Activated CD8-positive, alpha-beta T cell treated with anti-CD3 and anti-CD28 coated beads, Interleukin-2, amount 10 ng/mL, durations not matched to agents 7 days and 5 days (primary cell): ENCODE results near the gene OR10G3. TPM values are rescaled to one million over a fixed set of nuclear protein-coding genes. Genes with fewer than 3 reads are reported as not detected.
"Not testable (repeated sequence)": the region's sequence is repeated elsewhere in the genome, so short reads cannot be mapped to it uniquely, and the experiment has no call there.

Experiments
- ATAC-seq: fragments of 150-1000 bp; cut with Tn5 transposase; one replicate; pipeline ENCODE4 v1.10.0; 2021; ENCODE audit warnings: moderate library complexity
- CTCF ChIA-PET: fragments of 350-600 bp; sonication (Branson Sonifier 250); formaldehyde crosslinking; loops from one replicate; lab custom pipeline; 2021; ENCODE audit warnings: antibody characterized with exemption; lab: Charles Lee
- POLR2A ChIA-PET: fragments of 350-600 bp; sonication (Branson Sonifier 250); formaldehyde crosslinking; loops from one replicate; lab custom pipeline; 2021; ENCODE audit warnings: antibody characterized with exemption; lab: Charles Lee
- DNase-seq: peaks from one replicate; pipeline ENCODE4 v3.0.0-alpha.2; 2020
- H3K27ac Mint-ChIP-seq: one replicate; pipeline ENCODE4 v1.8.0; 2021; ENCODE audit warnings: mild to moderate bottlenecking, mixed read lengths
- H3K27me3 Mint-ChIP-seq: one replicate; pipeline ENCODE4 v1.8.0; 2021; ENCODE audit warnings: low read depth, mixed read lengths
- H3K36me3 Mint-ChIP-seq: one replicate; pipeline ENCODE4 v1.8.0; 2021; ENCODE audit warnings: low read depth, mixed read lengths
- H3K4me1 Mint-ChIP-seq: one replicate; pipeline ENCODE4 v1.8.0; 2021; ENCODE audit warnings: low read depth, mixed read lengths
- H3K4me3 Mint-ChIP-seq: one replicate; pipeline ENCODE4 v1.8.0; 2021; ENCODE audit warnings: mild to moderate bottlenecking, mixed read lengths
- H3K9me3 Mint-ChIP-seq: one replicate; pipeline ENCODE4 v1.8.0; 2022; ENCODE audit warnings: mixed read lengths; ENCODE audit not compliant: insufficient read depth
- total RNA-seq, 2 experiments: library from RNA; stranded (reverse); gene quantifications; one replicate each; pipeline ENCODE4 v1.2.3, GENCODE V29; 2021

Gene OR10G3
- total RNA-seq, 2 experiments from 2014 or later = not detected

- Mint-ChIP-seq H3K4me1 (peaks cover 6% of the 10 kb centered on the region), H3K27ac (no peak overlapping the region), H3K4me3 (no peak overlapping the region), H3K27me3 (no peaks in the 10 kb centered on the region), H3K9me3 (no peaks in the 10 kb centered on the region), H3K36me3 (no peaks in the 10 kb centered on the region)
- POLR2A ChIA-PET = interaction anchor here (1.9 kb wide), 1 partner anchor 58 kb away, joined by 9 read pairs; no protein-coding TSS in a partner anchor
- DNase-seq = no peak
- CTCF ChIA-PET = interaction anchor here (0.6 to 6.8 kb wide), 15 partner anchors 29 to 281 kb away, joined by 3 to 86 read pairs (median 4); partner anchors contain the start of genes METTL3, RAB2B, SALL2 and TOX4
- no peak for ATAC-seq
Measured at GRCh38 chr14:21556378-21557083, 23.3 kb downstream of the OR10G3 start.

GRCh38 chr14:21553266-21553665 is 26.6 kb downstream of the OR10G3 start:
- H3K4me1 Mint-ChIP-seq = peaks cover 6% of the 10 kb centered on the region
- POLR2A ChIA-PET = no interaction called here
- H3K27ac Mint-ChIP-seq = no peak overlapping the region
- CTCF ChIA-PET = interaction anchor here (1.8 kb wide), 1 partner anchor 55 kb away, joined by 5 read pairs; no protein-coding TSS in a partner anchor
- no peak overlapping the region for H3K4me3 Mint-ChIP-seq
- H3K36me3 Mint-ChIP-seq = no peaks in the 10 kb centered on the region
- H3K9me3 Mint-ChIP-seq = no peaks in the 10 kb centered on the region
- DNase-seq (no peak), ATAC-seq (no peak)
- H3K27me3 Mint-ChIP-seq = peaks cover under 1% of the 10 kb centered on the region

GRCh38 chr14:21544588-21544987 is 35.3 kb downstream of the OR10G3 start:
- H3K27me3 Mint-ChIP-seq = peaks cover 14% of the 10 kb centered on the region
- H3K9me3 Mint-ChIP-seq, ATAC-seq, H3K4me3 Mint-ChIP-seq, DNase-seq, H3K27ac Mint-ChIP-seq, H3K36me3 Mint-ChIP-seq, POLR2A ChIA-PET, CTCF ChIA-PET, H3K4me1 Mint-ChIP-seq: not testable (repeated sequence)

- Mint-ChIP-seq H3K4me1 (no peaks in the 10 kb centered on the region), H3K27me3 (peaks cover 20% of the 10 kb centered on the region), H3K27ac (no peak overlapping the region), H3K9me3 (no peaks in the 10 kb centered on the region), H3K36me3 (no peaks in the 10 kb centered on the region), H3K4me3 (no peak overlapping the region)
- CTCF ChIA-PET = no interaction called here
- ATAC-seq = no peak
- no peak for DNase-seq
- POLR2A ChIA-PET = no interaction called here
Measured at GRCh38 chr14:21543963-21544362, 35.9 kb downstream of the OR10G3 start.

GRCh38 chr14:21543521-21543960 is 36.3 kb downstream of the OR10G3 start:
- POLR2A ChIA-PET = no interaction called here

GRCh38 chr14:21541413-21542074 is 38.3 kb downstream of the OR10G3 start:
- no peak for ATAC-seq
- no peaks in the 10 kb centered on the region for H3K36me3 Mint-ChIP-seq
- peaks cover 5% of the 10 kb centered on the region for H3K4me1 Mint-ChIP-seq
- no peaks in the 10 kb centered on the region for H3K9me3 Mint-ChIP-seq
- peaks cover 36% of the 10 kb centered on the region for H3K27me3 Mint-ChIP-seq
- CTCF ChIA-PET = interaction anchor here (0.6 to 1.4 kb wide), 2 partner anchors 43 to 1453 kb away, joined by 3 read pairs; no protein-coding TSS in a partner anchor
- POLR2A ChIA-PET = no interaction called here
- no peak for DNase-seq
- no peak overlapping the region for H3K27ac Mint-ChIP-seq
- no peak overlapping the region for H3K4me3 Mint-ChIP-seq

More at GRCh38 chr14:21543521-21543960, 36.3 kb downstream of the OR10G3 start:
- ATAC-seq = no peak
- no peak overlapping the region for H3K27ac Mint-ChIP-seq
- H3K4me3 Mint-ChIP-seq = no peak overlapping the region
- H3K4me1 Mint-ChIP-seq = no peaks in the 10 kb centered on the region
- CTCF ChIA-PET = no interaction called here
- no peak for DNase-seq
- no peaks in the 10 kb centered on the region for H3K9me3 Mint-ChIP-seq
- peaks cover 24% of the 10 kb centered on the region for H3K27me3 Mint-ChIP-seq
- no peaks in the 10 kb centered on the region for H3K36me3 Mint-ChIP-seq

GRCh38 chr14:21539189-21539940 is 40.5 kb downstream of the OR10G3 start:
- Mint-ChIP-seq H3K27ac (no peak overlapping the region), H3K27me3 (peaks cover 52% of the 10 kb centered on the region), H3K9me3 (no peaks in the 10 kb centered on the region), H3K4me1 (peaks cover 5% of the 10 kb centered on the region), H3K4me3 (no peak overlapping the region), H3K36me3 (no peaks in the 10 kb centered on the region)
- CTCF ChIA-PET = no interaction called here
- POLR2A ChIA-PET = no interaction called here
- no peak for DNase-seq
- no peak for ATAC-seq

- peaks cover 55% of the 10 kb centered on the region for H3K27me3 Mint-ChIP-seq
Measured at GRCh38 chr14:21537090-21537424, 42.8 kb downstream of the OR10G3 start.

GRCh38 chr14:21536418-21537089 is 43.3 kb downstream of the OR10G3 start:
- Mint-ChIP-seq H3K9me3 (no peaks in the 10 kb centered on the region), H3K4me3 (no peak overlapping the region), H3K27ac (no peak overlapping the region), H3K27me3 (peaks cover 56% of the 10 kb centered on the region), H3K4me1 (peaks cover 5% of the 10 kb centered on the region), H3K36me3 (no peaks in the 10 kb centered on the region)
- POLR2A ChIA-PET = no interaction called here
- CTCF ChIA-PET = interaction anchor here (3.5 kb wide), 1 partner anchor 38 kb away, joined by 13 read pairs; no protein-coding TSS in a partner anchor
- DNase-seq = no peak
- ATAC-seq = no peak

More at GRCh38 chr14:21537090-21537424, 42.8 kb downstream of the OR10G3 start:
- DNase-seq (no peak), ATAC-seq (no peak)
- Mint-ChIP-seq H3K36me3 (no peaks in the 10 kb centered on the region), H3K4me1 (peaks cover 5% of the 10 kb centered on the region), H3K4me3 (no peak overlapping the region), H3K27ac (no peak overlapping the region), H3K9me3 (no peaks in the 10 kb centered on the region)
- ChIA-PET POLR2A (no interaction called here), CTCF (interaction anchor here (3.5 kb wide), 1 partner anchor 39 kb away, joined by 13 read pairs; no protein-coding TSS in a partner anchor)

- ATAC-seq (no peak), DNase-seq (no peak)
- H3K9me3 Mint-ChIP-seq = no peaks in the 10 kb centered on the region
- peaks cover 5% of the 10 kb centered on the region for H3K4me1 Mint-ChIP-seq
- H3K36me3 Mint-ChIP-seq = no peaks in the 10 kb centered on the region
- POLR2A ChIA-PET = no interaction called here
- H3K4me3 Mint-ChIP-seq = no peak overlapping the region
- H3K27ac Mint-ChIP-seq = no peak overlapping the region
- peaks cover 56% of the 10 kb centered on the region for H3K27me3 Mint-ChIP-seq
- CTCF ChIA-PET = interaction anchor here (3.5 kb wide), 1 partner anchor 37 kb away, joined by 13 read pairs; no protein-coding TSS in a partner anchor
Measured at GRCh38 chr14:21535545-21536417, 44.1 kb downstream of the OR10G3 start.
